Measurements from ENCODE around the gene ARIH2. TPM values are rescaled to one million over a fixed set of nuclear protein-coding genes. Genes with fewer than 3 reads are reported as not detected.

ARIH2 gene
- total and polyA plus RNA-seq, 2 of the 8 experiments (the other 6 are each of a cell fraction or from before 2014, with no cell fraction given) = 72.9 to 136 TPM

- Histone ChIP-seq H3K27me3 (replicated peaks in 1 of 4; ENCODE audit: control insufficient read depth in 3 of 4, extremely low read depth in 1 of 4, insufficient read depth in 3 of 4, low read length in 3 of 4) (no peaks in the 10 kb centered on the region), H3K56ac (replicated peaks; ENCODE audit: insufficient read length, low read depth, low read length) (no peak overlapping the region), H3K23ac (ENCODE audit: insufficient read length) (no peak overlapping the region), H3K36me3 (ENCODE audit: control insufficient read depth in 2 of 4, insufficient read depth in 4 of 4, low read length in 3 of 4) (peaks cover 0 to 16% (median 6%) of the 10 kb centered on the region in 4 experiments; a peak in 4 of 8 replicates), H3K4ac (replicated peaks; ENCODE audit: insufficient read length, low read depth, low read length) (no peak overlapping the region), H3K4me2 (ENCODE audit: insufficient read depth in 1 of 2, low read depth in 2 of 2, low read length in 2 of 2) (no peak overlapping the region), H2BK5ac (ENCODE audit: low read depth, low read length) (no peak overlapping the region), H3K18ac (ENCODE audit: extremely low read depth, low read length) (no peak overlapping the region), H4K5ac (ENCODE audit: insufficient read length, low read depth, low read length) (no peak overlapping the region), H3K27ac (ENCODE audit: low read depth, low read length) (no peak overlapping the region), H2AK5ac (ENCODE audit: low read depth, low read length) (no peak overlapping the region), H4K8ac (ENCODE audit: extremely low read depth, insufficient read depth, low read length) (no peak overlapping the region), H3K4me1 (replicated peaks in 1 of 4; ENCODE audit: control insufficient read depth in 3 of 4, insufficient read depth in 4 of 4, low read length in 3 of 4) (peaks cover 3 to 8% (median 5%) of the 10 kb centered on the region in 4 experiments; a peak in 6 of 7 replicates), H4K91ac (replicated peaks; ENCODE audit: insufficient read length, low read length) (no peak overlapping the region), H3K14ac (ENCODE audit: insufficient read length) (no peak overlapping the region), H3K79me2 (ENCODE audit: control insufficient read depth in 1 of 2, insufficient read depth in 2 of 2, low read length in 2 of 2) (peaks cover 0 to 11% of the 10 kb centered on the region in 2 experiments; a peak in 2 of 4 replicates), H2BK15ac (ENCODE audit: low read length) (no peak overlapping the region), H3K23me2 (ENCODE audit: low read depth, low read length) (no peaks in the 10 kb centered on the region), H3K9ac (replicated peaks in 1 of 4; ENCODE audit: extremely low read depth in 1 of 4, low read depth in 3 of 4, low read length in 3 of 4) (no peak overlapping the region), H3K79me1 (ENCODE audit: low read depth, low read length) (peaks cover 10% of the 10 kb centered on the region), H3K4me3 (ENCODE audit: extremely low read depth in 1 of 4, insufficient read depth in 2 of 4, low read depth in 3 of 4, low read length in 4 of 4) (no peak overlapping the region), H2AFZ (ENCODE audit: low read length) (no peak overlapping the region), H2BK120ac (replicated peaks; ENCODE audit: low read depth, low read length) (no peak overlapping the region), H2BK20ac (ENCODE audit: low read length) (no peak overlapping the region), H3K9me3 (ENCODE audit: insufficient read depth in 2 of 2, low read depth in 1 of 2, low read length in 1 of 2) (no peaks in the 10 kb centered on the region), H2BK12ac (ENCODE audit: low read depth, low read length) (no peak overlapping the region), H4K20me1 (replicated peaks in 1 of 2; ENCODE audit: control insufficient read depth in 1 of 2, insufficient read depth in 2 of 2, low read length in 2 of 2) (no peaks in the 10 kb centered on the region)
- 95% methylated on average over 4 of the region's 4 CpGs; no CpG with 5 or more reads in 1 of the 2 experiments for WGBS, 2 experiments (ENCODE audit: extremely low coverage in 1 of 2, insufficient coverage in 1 of 2, insufficient read length in 1 of 2, insufficient replicate concordance in 2 of 2, low coverage in 1 of 2, low lambda C conversion rate in 2 of 2, missing lambda C conversion rate in 1 of 2)
- CTCF ChIA-PET (ENCODE audit: partially characterized antibody) = interaction anchor here (0.5 to 1.7 kb wide), 3 partner anchors 221 to 412 kb away, joined by 3 to 5 read pairs (median 4); no protein-coding TSS in a partner anchor
- DNase-seq (ENCODE audit: low read depth in 1 of 2, low spot score in 2 of 2) (no peak), FAIRE-seq (no peak)
- POLR2A ChIA-PET (ENCODE audit: partially characterized antibody) = interaction anchor here (0.7 kb wide), 1 partner anchor 10 kb away, joined by 3 read pairs; no protein-coding TSS in a partner anchor
- TF ChIP-seq ZNF274 (IDR thresholded peaks at IDR 0.05; ENCODE audit: borderline replicate concordance, extremely low read depth, low read length) = no peak
- no peak for TF ChIP-seq TBP (IDR thresholded peaks at IDR 0.05; ENCODE audit: low read depth, low read length)
- no peak for TF ChIP-seq RAD21 (IDR thresholded peaks at IDR 0.05 in 1 of 2, conservative IDR thresholded peaks at IDR 0.05 in 1 of 2; ENCODE audit: low read depth in 2 of 2, low read length in 2 of 2)
- no peak for TF ChIP-seq SP2 (IDR thresholded peaks at IDR 0.05; ENCODE audit: low read length)
- TF ChIP-seq CHD1 (IDR thresholded peaks at IDR 0.05; ENCODE audit: low read depth, low read length) = no peak
- no peak for TF ChIP-seq TEAD4 (IDR thresholded peaks at IDR 0.05; ENCODE audit: low read depth, low read length)
- no peak for TF ChIP-seq CBX8 (IDR thresholded peaks at IDR 0.05; ENCODE audit: borderline replicate concordance, low read depth, low read length)
- no peak for TF ChIP-seq POU5F1 (IDR thresholded peaks at IDR 0.05; ENCODE audit: low read depth, low read length)
- no peak for TF ChIP-seq CTBP2 (IDR thresholded peaks at IDR 0.05; ENCODE audit: borderline replicate concordance, insufficient read depth, insufficient read length, low read length)
- TF ChIP-seq FOSL1 (IDR thresholded peaks at IDR 0.05; ENCODE audit: insufficient read depth, low read depth, low read length) = no peak
- TF ChIP-seq GABPA (IDR thresholded peaks at IDR 0.05; ENCODE audit: borderline replicate concordance, insufficient read depth, low read length) = no peak
- no peak for TF ChIP-seq NANOG (IDR thresholded peaks at IDR 0.05; ENCODE audit: insufficient read depth, low read depth, low read length, poor library complexity, severe bottlenecking)
- no peak for TF ChIP-seq POLR2AphosphoS5 (IDR thresholded peaks at IDR 0.05; ENCODE audit: low read depth, low read length)
Measured at GRCh38 chr3:48960841-48961413, 42.3 kb downstream of the ARIH2 start.

Measured in H1 (cell line).